ENCODE measurements around the gene SLC25A34. TPM values are rescaled to one million over a fixed set of nuclear protein-coding genes. Genes with fewer than 3 reads are reported as not detected.

The SLC25A34 gene
- total RNA-seq, 1 donor from 2014 or later = 3.3 TPM

GRCh38 chr1:15747378-15747777 is 11.3 kb downstream of the SLC25A34 start:
- DNase-seq (ENCODE audit: low read depth, low spot score) = no peak
- H3K36me3 Mint-ChIP-seq (ENCODE audit: low read depth) = no peaks in the 10 kb centered on the region
- no peaks in the 10 kb centered on the region for H3K9me3 Mint-ChIP-seq
- H3K27ac Mint-ChIP-seq (ENCODE audit: unreplicated experiment) = no peak overlapping the region
- H3K4me3 Mint-ChIP-seq = no peak overlapping the region
- TF ChIP-seq CTCF (conservative IDR thresholded peaks at IDR 0.05) = no peak
- H3K27me3 Mint-ChIP-seq (ENCODE audit: low read depth) = no peaks in the 10 kb centered on the region
- H3K4me1 Mint-ChIP-seq = peaks cover 5% of the 10 kb centered on the region

- Mint-ChIP-seq H3K36me3 (ENCODE audit: low read depth) (no peaks in the 10 kb centered on the region), H3K4me1 (peaks cover 5% of the 10 kb centered on the region), H3K4me3 (no peak overlapping the region), H3K27ac (ENCODE audit: unreplicated experiment) (no peak overlapping the region), H3K27me3 (ENCODE audit: low read depth) (no peaks in the 10 kb centered on the region), H3K9me3 (no peaks in the 10 kb centered on the region)
- no peak for DNase-seq (ENCODE audit: low read depth, low spot score)
- no peak for TF ChIP-seq CTCF (conservative IDR thresholded peaks at IDR 0.05)
Observed at GRCh38 chr1:15748264-15748663, 12.2 kb downstream of the SLC25A34 start.

DNA sequence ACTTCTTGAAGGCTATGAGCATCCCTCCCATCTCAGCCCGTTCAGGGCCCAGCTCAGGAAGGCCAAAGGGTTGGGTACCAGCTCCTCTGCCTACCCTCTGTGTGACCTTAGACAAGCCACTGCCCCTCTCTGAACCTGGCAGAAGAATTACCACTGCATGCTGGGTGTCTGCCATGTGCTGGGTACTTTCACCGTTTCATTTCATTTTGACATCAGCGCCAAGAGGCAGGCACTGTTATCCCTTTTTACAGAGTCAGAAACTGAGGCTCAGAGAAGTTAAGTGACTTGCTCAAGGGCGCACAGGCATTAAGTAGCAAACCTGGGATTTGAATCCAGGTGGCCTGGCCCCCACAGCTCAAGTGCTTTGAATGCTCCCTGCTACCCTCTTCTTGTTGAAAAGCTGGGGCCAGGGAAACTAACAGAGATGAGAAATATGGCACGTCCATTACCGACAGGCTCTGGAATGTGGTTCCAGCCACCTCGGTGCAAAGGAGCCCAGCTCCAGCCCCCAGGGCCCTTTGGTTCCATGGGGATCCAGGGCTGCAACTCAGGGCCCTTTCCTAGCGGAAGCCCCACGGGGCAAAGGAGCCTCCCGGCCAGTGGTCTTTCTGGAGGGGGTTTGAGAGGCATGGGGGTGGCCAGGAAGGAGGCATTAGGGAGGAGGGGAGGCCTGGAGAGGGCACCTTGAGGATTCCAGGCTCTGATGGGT is 12.8 kb downstream of the SLC25A34 start:
- Mint-ChIP-seq H3K36me3 (ENCODE audit: low read depth) (no peaks in the 10 kb centered on the region), H3K27ac (ENCODE audit: unreplicated experiment) (no peak overlapping the region), H3K9me3 (no peaks in the 10 kb centered on the region), H3K4me3 (no peak overlapping the region), H3K4me1 (peaks cover 5% of the 10 kb centered on the region), H3K27me3 (ENCODE audit: low read depth) (no peaks in the 10 kb centered on the region)
- DNase-seq (ENCODE audit: low read depth, low spot score) = no peak
- TF ChIP-seq CTCF (conservative IDR thresholded peaks at IDR 0.05) = no peak

GRCh38 chr1:15749399-15750291 is 13.6 kb downstream of the SLC25A34 start:
- Mint-ChIP-seq H3K27me3 (ENCODE audit: low read depth) (no peaks in the 10 kb centered on the region), H3K9me3 (no peaks in the 10 kb centered on the region), H3K4me3 (no peak overlapping the region), H3K36me3 (ENCODE audit: low read depth) (no peaks in the 10 kb centered on the region), H3K27ac (ENCODE audit: unreplicated experiment) (no peak overlapping the region), H3K4me1 (peaks cover 5% of the 10 kb centered on the region)
- no peak for TF ChIP-seq CTCF (conservative IDR thresholded peaks at IDR 0.05)
- no peak for DNase-seq (ENCODE audit: low read depth, low spot score)

DNA sequence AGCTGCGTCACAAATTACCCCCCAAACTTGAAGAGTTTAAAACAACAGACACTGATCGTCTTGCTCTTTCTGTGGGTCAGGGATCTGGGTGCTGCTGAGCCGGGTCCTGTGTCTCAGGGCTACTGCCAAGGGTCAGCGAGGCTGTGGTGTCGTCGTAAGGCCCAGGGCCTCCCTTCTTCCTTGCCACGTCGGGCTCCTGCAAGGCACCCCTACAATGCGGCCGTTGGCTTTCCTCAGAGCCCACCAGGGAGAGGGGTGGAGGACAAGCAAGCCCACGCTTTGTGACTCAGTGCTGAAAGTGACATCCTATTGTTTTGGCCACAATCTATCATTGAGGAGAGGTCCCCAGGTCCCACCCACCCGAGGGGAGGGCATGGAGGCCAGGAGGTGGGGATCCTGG is 14.9 kb downstream of the SLC25A34 start:
- no peak for TF ChIP-seq CTCF (conservative IDR thresholded peaks at IDR 0.05)
- no peaks in the 10 kb centered on the region for H3K9me3 Mint-ChIP-seq
- H3K27me3 Mint-ChIP-seq (ENCODE audit: low read depth) = peaks cover 4% of the 10 kb centered on the region
- H3K4me3 Mint-ChIP-seq = no peak overlapping the region
- H3K4me1 Mint-ChIP-seq = peaks cover 10% of the 10 kb centered on the region
- no peaks in the 10 kb centered on the region for H3K36me3 Mint-ChIP-seq (ENCODE audit: low read depth)
- no peak overlapping the region for H3K27ac Mint-ChIP-seq (ENCODE audit: unreplicated experiment)
- no peak for DNase-seq (ENCODE audit: low read depth, low spot score)

Measured in neural crest cell (in vitro differentiated cells).